ENCODE data around the gene RABGAP1L.

DNA sequence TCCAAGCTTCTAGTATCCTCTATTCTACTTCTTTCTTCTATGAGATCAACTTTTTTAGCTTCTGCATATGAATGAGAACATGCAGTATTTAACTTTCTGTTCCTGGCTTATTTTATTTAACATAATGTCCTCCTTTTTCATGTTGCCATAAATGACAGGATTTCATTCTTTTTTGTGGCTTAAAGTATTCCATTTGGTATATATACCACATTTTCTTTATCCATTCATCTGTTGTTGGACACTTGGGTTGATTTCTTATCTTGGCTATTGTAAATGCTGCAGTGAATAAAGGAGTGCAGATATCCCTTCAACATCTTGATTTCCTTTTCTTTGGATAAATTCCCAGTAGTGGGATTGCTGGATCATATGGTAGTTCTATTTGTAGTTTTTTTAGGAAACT lies 498.1 kb downstream of the RABGAP1L start:
- TF ChIP-seq, protein P1, sequence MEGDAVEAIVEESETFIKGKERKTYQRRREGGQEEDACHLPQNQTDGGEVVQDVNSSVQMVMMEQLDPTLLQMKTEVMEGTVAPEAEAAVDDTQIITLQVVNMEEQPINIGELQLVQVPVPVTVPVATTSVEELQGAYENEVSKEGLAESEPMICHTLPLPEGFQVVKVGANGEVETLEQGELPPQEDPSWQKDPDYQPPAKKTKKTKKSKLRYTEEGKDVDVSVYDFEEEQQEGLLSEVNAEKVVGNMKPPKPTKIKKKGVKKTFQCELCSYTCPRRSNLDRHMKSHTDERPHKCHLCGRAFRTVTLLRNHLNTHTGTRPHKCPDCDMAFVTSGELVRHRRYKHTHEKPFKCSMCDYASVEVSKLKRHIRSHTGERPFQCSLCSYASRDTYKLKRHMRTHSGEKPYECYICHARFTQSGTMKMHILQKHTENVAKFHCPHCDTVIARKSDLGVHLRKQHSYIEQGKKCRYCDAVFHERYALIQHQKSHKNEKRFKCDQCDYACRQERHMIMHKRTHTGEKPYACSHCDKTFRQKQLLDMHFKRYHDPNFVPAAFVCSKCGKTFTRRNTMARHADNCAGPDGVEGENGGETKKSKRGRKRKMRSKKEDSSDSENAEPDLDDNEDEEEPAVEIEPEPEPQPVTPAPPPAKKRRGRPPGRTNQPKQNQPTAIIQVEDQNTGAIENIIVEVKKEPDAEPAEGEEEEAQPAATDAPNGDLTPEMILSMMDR (optimal IDR thresholded peaks at IDR 0.05 in 1 of 3, IDR thresholded peaks at IDR 0.05 in 1 of 3, conservative IDR thresholded peaks at IDR 0.05 in 1 of 3; ENCODE audit: extremely low read depth in 1 of 3, insufficient read depth in 2 of 3, low read length in 3 of 3), result no peak
- no peak for TF ChIP-seq EZH2 (IDR thresholded peaks at IDR 0.05; ENCODE audit: low read length)

All from keratinocyte (primary cell).